ENCODE data around the gene RNF223.
"Not testable (repeated sequence)": the region's sequence is repeated elsewhere in the genome, so short reads cannot be mapped to it uniquely, and the experiment has no call there.

RNF223 gene

DNA sequence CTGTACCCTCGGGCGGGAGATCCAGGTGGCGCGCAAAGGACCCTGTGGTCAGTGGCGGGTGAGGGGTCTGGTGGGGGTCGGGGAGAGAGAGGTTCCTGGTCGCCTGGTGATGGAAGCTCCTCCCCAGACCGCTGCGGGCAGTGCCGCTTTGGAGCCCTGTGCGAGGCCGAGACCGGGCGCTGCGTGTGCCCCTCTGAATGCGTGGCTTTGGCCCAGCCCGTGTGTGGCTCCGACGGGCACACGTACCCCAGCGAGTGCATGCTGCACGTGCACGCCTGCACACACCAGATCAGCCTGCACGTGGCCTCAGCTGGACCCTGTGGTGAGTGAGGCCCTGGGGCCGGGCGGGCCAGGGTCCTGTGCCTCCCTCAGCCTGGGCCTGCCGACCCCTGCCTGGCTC lies 30.7 kb downstream of the RNF223 start:
- no peak for FAIRE-seq

DNA sequence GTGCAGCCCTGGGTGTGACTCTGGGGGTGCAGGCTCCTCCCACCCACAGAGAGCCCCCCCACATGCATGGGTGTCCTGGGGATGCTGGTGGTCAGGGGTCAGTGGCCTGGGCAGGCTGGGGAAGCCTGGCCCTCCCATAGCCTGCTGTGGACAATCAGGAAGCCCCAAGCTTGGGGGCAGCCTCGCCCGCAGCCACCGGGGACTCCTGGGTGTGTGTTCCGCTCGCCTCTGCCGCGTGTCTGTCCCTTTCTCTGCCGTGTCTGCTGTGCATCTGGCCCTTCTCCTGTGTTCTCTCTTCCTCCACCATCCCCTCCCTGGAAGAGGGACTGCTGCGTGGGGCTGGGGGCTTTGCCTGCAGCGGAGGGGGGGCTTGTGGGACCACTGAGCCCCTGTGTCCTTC lies 31.3 kb downstream of the RNF223 start:
- no peak for FAIRE-seq

GRCh38 chr1:1041873-1042272 lies 32.2 kb downstream of the RNF223 start:
- FAIRE-seq, result no peak

DNA sequence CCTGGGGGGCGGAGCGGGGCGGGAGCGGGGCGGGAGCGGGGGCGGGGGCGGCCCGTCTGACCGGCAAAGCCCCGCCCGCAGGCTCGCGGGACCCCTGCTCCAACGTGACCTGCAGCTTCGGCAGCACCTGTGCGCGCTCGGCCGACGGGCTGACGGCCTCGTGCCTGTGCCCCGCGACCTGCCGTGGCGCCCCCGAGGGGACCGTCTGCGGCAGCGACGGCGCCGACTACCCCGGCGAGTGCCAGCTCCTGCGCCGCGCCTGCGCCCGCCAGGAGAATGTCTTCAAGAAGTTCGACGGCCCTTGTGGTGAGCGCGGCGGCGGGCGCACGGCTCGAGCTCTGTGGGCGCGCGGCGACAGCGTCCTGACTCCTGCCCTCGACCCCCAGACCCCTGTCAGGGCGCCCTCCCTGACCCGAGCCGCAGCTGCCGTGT lies 33.0 kb downstream of the RNF223 start:
- no peak for FAIRE-seq

GRCh38 chr1:1040004-1040991 lies 33.8 kb downstream of the RNF223 start:
- no peak for FAIRE-seq

- FAIRE-seq, result no peak
These were observed 34.8 kb downstream of the RNF223 start for GRCh38 chr1:1039145-1039910.

GRCh38 chr1:1038694-1039093 lies 35.4 kb downstream of the RNF223 start:
- no peak for FAIRE-seq

DNA sequence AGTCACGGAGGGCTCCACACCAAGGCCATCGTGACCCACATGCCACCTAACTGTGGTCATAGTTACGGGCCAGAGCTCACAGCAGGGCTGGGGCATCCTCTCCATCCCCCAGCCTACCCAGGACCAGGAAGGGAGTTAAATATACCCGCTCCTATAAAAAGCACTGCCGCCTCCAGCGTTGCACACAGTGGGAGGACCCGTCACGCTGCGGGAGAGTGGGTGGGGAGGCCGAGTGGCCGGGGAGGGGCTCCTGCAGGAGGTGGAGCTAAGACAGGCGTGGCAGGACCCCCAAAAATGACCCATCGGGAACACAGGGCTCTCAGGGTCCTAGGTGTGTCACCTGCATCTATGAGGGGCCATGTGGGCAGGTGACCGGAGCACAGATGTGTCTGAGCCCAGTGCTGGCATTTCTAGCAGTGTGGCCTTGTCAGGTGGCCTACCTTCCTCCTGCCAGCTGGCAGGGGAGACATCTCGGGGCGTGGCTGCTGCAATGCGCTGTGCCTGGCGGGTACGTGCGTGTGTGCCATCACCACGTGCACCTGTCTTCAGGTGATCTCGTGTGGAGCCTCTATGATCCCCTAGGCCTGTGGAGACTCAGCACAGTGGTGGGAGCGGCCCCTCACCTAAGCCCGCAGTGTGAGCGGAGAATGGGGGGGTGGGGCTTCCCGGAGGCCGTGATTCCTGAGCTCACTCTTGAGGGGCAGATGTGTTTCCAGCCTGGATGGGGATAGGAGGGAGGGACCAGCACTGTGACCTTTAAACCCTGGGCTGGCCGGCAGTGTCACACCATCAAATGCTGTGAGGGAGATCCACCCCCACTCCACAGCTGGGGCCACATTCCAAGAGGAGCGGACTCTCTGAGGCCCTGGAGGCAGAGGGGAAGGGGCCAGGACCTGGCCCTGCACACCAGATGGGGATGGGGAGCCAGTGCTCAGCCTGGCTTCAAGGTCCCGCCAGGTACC lies 36.5 kb downstream of the RNF223 start:
- no peak for FAIRE-seq

DNA sequence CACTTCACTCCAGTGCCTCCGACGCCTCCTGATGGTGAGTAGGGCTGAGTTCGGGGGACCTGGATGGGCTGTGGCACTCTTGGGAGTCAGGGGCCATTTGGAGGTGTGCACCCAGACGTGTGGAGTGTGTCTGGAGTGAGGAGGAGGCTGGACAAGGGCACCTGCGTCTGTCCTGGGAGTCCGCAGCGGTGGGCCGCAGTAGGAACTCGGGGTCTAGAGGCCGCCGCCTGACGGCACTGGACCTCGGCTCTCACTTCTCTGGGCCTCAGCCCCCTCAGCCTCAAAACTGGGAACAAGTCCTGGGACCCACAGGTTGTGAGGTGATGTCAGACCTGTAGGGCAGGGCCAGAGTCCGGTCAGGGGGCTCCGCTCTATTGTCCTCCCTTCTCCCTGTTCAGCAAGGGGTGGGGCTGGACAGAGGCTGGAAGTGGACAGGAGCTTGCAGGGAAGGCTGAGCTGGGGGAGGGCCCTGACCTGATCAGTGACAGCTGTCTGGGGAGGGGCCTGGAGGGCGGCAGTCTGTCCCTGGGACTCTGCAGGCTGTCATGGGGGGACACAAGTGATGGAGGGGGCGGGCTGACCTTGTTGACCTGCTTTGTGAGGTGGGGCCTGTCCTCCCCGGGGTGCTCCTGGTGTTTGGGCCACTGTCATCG lies 38.7 kb downstream of the RNF223 start:
- no peak for FAIRE-seq

GRCh38 chr1:1034439-1034781 lies 39.7 kb downstream of the RNF223 start:
- FAIRE-seq, result no peak

DNA sequence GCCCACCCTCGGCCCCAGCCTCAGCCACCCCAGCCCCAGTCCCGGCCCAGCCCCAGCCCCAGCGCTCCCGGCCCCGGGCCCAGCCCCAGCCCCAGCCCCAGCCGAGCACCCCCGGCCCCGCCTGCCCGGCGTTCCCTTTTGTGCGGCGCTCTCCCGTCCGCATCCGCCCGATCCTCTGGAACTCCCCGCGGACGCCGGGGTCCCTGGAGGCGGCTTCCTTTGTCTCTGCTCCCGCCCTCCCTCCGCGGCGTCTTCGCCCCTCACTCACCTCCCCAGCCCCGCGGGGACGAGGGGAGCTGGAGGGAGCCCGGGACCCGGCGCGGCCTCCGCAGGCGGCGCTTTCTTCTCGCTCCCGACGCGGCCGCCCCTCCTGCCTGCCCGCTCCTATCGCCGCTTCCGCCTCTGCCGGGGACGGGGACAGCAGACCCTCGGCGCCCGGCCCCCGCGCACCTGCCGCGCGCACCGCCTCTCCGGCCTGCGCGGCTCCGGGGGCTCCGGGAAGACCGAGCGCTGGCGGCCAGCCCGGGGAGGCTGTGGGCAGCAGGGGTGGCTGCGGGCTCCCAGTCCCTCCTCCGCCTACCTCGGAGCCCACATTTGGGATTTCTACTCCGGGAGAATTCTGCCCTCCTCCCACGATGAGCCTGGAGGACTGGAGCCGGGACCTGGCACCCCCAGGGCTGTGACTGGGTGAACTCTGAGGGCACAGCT lies 40.2 kb downstream of the RNF223 start:
- FAIRE-seq, result no peak

GRCh38 chr1:1033009-1033587 lies 41.0 kb downstream of the RNF223 start:
- FAIRE-seq, result no peak

- FAIRE-seq, result no peak
These were observed 41.7 kb downstream of the RNF223 start for GRCh38 chr1:1032424-1032823.

DNA sequence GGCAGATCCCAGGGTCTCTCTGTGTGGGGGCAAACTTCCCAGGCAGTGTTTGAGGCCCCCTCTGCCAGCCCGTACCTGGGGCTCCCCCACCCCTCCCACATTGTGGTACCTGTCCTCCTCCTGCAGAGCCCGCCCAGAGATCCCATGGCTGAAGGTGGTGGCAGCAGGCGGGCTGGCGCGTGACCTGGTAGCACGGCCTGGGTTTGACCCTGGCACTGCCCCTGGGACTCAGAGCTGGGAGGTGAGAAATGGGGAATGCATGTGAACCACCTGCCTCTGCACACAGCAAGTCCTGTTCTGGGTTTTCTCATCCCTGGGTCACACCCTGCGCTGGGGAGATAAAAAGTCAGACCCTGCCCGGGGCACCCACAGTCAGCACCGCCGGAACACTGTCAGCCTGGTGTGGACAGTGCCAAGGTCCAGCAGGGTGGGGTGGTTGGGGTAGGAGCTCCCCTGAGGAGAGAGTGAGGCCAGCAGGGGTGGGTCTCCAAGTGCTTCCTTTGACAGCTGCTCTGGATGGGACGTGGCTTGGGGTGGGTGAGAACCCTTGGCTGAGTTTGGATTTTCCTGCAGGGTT lies 42.4 kb downstream of the RNF223 start:
- FAIRE-seq, result no peak

DNA sequence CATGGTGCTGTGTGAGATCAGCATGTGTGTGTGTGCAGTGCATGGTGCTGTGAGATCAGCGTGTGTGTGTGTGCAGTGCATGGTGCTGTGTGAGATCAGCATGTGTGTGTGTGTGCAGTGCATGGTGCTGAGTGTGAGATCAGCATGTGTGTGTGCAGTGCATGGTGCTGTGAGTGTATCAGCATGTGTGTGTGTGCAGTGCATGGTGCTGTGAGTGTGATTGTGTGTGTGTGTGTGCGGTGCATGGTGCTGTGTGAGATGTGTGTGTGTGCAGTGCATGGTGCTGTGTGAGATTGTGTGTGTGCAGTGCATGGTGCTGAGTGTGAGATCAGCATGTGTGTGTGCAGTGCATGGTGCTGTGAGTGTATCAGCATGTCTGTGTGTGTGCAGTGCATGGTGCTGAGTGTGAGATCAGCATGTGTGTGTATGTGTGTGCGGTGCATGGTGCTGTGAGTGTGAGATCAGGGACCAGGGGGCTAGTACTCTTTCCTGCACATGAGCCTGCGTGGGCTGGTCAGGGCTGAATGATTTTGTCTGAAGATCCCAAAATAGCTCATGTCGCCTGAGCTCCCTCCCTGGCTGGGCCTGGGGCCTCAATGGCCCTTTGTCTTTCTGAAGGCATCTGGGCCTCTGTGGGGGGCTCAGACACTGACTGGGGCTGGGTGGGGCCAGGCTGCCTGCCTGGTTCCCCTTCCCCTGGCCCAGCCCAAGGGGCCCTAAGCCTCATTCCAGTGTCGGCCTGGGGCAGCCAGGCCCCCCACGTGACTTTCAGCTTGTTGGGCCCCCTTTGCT lies 43.0 kb downstream of the RNF223 start:
- not testable (repeated sequence) for FAIRE-seq

DNA sequence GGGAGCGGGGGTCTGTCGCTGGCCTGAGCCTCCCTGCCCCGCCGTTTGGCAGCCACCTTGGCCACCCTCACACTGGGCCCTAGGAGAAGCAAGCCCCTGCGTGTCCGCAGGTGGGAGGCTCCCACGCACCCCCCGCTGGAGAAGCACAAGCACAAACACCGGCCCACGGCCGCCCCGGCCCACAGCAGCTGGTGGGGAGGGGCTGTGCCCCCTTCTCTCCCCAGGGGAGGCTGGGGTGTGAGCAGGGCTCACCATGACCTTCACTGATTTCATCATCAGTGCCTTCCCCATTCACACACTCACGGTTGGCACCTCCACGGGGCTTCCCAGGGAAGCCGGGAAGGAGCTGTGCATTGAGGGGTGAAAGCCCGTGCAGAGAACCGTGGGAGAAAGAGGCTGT lies 46.3 kb downstream of the RNF223 start:
- FAIRE-seq, result no peak

DNA sequence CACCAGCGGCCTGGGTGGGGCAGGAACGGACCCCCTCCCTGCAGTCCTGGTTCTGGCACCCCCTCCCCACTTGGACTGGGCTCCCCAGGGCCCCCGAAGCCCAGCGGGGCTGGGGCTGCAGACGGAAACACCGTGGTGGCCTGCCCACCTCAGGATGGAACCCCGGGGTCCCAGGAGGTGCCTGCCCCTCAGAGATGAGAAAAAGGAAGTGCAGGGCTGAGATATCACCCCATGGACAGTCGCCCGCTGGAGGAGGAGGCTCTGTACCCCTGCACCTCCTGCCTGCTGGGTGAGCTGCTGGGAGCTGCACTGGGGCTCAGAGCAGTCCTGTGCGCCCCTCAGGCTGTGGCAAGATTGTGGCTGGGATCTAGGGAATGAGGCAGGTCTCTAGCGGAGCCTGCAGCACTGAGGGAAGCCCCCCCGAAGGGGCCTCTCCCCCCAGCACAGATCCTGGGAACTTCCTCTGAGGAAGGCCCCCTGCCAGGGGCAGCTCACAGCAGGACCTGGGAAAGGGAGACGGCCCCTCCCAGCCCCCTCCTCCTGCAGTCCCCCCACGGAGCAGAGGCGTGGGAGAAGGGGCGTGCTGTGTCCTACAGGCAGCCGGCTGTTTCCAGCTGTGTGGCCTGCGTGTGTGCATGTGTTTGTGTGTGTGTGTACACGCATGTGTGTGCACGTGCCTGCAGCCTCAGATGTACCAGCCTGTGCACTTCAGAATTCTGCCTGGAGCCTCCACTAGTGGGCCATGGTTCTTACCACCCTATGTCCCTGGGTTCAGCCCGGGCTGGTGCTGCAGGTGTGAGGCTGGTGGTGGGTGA lies 47.3 kb downstream of the RNF223 start:
- FAIRE-seq, result no peak

- FAIRE-seq, result no peak
These were observed 48.4 kb downstream of the RNF223 start for GRCh38 chr1:1025730-1026129.
